ENCODE data around the gene POC1A.
A peak's percentile ranks its signal among the peaks of the same experiment; 100 is the strongest.
"Not testable (repeated sequence)": the region's sequence is repeated elsewhere in the genome, so short reads cannot be mapped to it uniquely, and the experiment has no call there.

Gene POC1A

DNA sequence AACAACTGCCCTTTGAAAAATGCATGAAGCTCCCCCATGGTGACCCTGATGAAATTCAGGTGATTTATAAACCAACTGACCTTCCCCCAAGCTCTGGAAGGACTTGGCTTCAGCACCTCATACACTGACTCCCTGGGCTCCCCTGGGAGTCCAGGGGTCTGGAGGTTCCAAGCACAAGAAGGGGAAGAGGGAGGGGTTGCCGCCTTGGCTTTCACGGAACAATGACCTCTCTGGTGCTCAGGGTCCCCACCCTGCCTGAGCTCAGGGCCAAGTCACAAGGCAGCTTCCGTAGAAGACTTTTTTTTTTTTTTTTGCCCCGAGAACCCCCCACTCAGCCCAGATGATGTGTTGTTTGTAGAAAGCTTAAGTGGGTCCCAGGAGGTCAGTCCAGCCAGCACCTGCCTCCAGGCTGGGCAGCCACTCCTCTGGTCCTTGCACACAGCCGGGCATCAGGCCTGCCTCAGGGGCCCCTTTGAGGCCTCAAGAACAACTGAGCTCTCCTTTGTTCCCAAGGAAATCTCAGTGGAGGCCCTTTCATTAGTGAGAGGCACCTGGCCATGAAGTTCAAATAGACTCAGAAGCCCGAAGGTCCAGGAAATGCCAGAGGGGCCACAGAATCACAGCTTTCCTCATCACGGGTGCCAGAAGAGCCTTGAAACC is 29.7 kb upstream of the POC1A start:
- DNase-seq (ENCODE audit: low read depth) = no peak

- no peak for DNase-seq (ENCODE audit: low read depth)
These were observed 28.5 kb upstream of the POC1A start for GRCh38 chr3:52182691-52183090.

DNA sequence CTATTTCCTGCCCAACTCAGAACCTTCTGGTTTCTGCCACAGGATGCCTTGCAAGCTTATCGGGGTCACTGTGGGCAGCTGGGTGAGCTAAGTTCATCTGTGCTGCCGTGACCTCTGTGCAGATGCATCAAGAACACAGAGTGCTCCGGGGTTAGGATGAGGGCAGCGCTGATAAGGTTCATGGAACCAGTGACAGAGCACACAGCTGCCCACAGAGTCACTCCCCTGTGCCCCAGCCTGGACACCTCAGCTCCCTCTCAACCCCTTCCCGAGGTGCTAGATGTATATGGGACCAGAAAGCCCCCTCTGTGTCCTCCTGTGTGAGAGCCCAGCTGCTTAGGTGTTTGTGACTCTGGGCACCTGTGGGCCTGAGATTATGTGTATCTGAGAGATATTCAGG is 28.0 kb upstream of the POC1A start:
- no peak for DNase-seq (ENCODE audit: low read depth)

GRCh38 chr3:52181543-52181942 is 27.3 kb upstream of the POC1A start:
- peak; percentile 27 for DNase-seq (ENCODE audit: low read depth)

- no peak for DNase-seq (ENCODE audit: low read depth)
These were observed 24.3 kb upstream of the POC1A start for GRCh38 chr3:52178537-52178936.

DNA sequence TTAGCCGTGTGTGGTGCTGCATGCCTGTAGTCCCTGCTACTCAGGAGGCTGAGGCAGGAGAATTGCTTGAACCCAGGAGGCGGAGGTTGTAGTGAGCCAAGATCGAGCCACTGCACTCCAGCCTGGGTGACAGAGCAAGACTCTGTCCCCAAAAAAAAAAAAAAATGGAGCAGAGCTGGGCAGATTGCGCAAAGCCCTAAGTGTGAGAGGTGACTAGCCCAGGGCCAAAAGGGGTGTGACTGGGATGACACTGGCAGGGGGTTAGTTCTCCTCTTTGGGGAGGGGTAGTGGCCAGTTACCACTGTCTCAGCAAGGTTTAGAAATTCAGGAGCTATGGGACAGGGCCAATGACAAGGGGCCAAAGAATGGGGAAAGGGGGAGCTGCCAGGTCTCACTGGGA is 23.9 kb upstream of the POC1A start:
- DNase-seq (ENCODE audit: low read depth) = not testable (repeated sequence)

- DNase-seq (ENCODE audit: low read depth) = no peak
These were observed 23.4 kb upstream of the POC1A start for GRCh38 chr3:52177701-52178042.

DNA sequence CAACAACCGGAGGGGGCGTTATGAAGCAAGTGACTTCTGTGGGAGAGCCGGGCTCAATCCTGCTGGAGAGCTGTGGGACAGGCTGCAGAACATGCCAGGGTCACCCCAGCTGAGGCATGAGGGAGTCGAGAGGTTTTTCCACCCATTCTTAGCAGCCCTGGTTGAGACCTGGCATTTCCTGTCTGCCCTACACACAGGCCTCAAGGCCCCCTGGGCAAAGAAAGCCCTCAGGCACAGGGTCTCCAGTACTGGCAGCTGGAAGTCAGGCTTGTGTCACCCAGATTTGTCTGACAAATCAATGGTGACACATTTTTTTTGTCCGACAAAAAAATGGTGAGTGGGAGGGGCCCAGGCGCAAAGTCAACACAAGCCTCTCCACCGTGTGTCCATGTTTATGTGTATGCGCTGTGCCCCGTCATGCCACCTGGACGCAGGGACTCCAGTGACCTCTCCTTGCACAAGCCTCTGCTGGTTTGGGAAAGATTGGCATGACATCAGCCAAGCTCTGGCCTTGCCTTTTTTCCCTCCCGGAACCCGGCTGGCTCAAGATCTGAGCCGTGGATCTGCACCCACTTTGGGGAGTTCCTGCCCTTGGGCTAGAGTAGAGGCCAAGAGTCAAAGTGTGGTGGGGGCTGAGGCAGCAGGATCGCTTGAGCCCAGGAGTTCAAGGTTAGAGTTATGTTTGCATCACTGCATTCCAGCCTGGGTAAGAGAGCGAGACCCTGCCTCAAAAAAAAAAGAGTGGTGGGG is 22.9 kb upstream of the POC1A start:
- DNase-seq (ENCODE audit: low read depth) = no peak

GRCh38 chr3:52176180-52176752 is 22.0 kb upstream of the POC1A start:
- DNase-seq (ENCODE audit: low read depth) = no peak

GRCh38 chr3:52175416-52176179 is 21.4 kb upstream of the POC1A start:
- no peak for DNase-seq (ENCODE audit: low read depth)

DNA sequence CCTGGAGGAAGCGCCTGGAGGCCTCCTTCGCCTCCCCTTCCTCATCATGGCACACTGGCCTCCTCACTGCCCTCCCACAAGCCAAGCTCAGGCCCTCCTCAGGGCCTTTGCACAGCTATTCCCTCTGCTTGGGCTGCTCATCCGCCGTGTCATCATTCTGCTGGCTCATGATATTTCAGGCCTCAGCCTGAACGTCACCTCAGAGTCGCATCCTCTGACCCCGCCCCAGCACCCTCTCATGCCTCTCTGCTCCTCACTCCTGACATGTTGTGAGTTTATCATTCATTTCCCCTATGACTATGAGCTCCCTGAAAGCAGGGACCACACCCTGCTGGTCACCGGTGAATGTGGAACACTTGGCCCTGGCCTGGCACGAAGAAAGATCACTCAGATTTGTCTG is 20.7 kb upstream of the POC1A start:
- DNase-seq (ENCODE audit: low read depth) = no peak

DNA sequence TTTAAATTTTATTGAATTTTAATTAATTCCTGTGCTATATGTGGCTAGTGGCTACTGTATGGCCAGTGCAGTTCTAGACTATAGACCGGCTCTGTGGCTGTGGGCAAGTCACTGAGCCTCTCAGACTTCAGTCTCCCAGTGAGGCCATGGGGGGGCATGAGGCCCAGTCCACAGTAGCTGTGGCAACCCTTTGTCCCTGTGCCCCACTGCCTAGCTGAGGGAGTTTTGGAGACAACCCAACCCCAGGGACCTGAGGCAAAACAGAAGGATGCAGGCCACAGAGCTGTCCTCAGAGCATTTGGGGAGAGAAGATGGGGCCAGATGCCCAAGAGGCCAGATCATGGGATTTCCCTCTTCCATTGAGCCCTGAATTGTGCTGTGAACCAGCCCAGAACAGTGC is 18.9 kb upstream of the POC1A start:
- DNase-seq (ENCODE audit: low read depth) = no peak

DNA sequence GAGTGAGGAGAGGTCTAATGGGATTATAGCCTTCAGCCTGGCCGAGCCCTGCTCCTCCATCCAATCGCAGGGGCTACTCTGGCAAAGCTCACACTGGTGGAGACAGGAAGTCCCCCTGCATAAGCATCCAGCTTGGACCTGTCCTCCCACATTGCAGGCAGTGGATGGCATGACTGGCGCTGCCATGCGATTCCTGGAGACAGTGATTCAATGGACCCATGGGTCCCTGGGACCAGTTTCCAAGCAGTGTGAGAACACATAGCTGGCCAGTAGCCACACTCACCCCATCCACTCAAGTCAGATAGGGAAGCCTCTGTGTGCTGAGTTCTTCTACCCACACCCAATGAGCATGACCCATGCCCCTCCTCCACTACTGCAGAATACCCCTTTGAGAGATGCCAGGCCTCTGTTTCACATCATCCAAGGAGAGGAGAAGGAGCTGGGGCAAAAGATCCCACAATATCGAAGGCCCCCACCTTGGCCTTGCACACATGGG is 18.1 kb upstream of the POC1A start:
- no peak for DNase-seq (ENCODE audit: low read depth)

DNA sequence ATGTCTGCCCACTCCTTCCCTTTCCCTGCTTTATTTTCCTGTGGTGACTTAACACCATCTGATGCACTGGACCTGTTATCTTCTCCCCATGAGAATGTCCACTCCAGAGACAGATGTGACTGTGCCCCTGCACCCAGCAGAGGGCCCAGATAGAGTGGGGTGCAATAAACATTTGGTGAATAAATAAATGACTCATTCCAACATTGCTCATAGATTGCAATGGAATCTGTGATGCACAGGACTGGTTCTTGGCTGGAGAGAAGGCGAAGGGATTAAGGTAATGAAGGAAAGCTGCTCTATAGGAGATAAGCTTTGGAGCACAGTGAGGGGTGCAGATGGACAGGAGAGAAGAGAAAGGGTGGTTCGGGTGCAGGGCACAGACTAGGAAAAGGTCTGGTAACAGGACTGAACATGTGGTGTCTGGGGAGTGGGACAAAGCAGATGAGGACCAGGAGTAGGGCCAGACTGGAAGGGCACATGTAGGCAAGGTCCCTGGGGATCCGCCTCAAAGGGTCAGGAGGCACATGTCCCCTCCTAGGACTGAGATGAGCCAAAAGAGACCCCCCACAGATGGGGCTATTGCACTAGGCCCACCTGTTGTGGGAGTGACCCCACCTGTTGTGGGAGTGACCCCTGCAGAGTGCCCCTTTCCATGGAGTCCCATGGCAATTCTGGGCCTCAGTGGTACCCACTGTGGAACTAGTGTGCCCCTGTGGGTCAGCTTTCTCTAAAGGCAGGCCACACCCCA is 17.5 kb upstream of the POC1A start:
- DNase-seq (ENCODE audit: low read depth) = no peak

GRCh38 chr3:52170217-52170616 is 16.0 kb upstream of the POC1A start:
- DNase-seq (ENCODE audit: low read depth) = not testable (repeated sequence)

DNA sequence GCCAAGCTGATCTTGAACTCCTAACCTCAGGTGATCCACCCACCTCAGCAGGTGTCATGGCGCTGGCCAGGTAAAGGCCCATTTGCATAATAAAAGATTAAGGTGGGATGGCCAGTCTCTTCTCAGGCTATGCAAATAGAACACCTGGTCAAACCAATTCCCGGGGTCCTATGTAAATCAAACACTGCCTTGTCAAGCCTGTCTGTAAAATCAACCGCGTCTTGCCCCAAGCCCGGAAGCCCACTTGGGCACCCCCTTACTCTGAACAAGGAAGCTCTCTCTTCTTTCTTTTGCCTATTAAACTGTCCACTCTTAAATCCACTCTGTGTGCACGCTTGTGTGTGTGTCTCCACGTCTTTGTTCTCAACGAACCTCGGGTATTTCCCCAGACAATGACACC is 13.0 kb upstream of the POC1A start:
- DNase-seq (ENCODE audit: low read depth) = no peak

DNA sequence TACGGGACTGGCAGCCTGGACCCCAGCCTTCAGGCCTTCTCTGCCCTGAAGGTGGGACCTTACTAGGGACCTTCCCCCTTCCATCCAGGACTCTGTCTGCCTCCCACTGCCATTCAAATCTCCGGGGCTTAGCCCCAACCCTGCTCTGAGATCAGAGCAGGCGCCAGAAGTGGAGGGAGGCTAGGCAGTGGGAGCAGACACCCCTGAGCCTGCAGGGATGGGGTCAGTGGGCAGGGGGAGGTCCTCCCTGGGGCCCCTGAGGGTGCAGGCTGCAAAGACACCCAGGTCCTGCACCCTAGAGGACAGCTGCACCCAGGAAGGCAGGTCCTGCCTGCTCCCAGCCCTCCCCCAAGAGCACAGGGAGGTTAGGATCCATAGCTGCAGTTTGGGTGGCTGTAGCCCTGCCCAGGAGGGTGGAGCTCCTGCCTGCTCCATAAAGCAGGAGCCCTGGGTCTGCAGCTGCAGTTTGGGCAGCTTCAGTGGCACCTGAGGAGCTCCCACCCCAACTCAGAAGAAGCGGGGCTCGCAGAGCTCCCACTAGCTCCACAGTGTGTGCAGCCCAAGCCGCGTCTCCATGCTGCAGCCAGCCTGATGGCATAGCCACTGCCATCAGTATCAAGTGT is 8.1 kb upstream of the POC1A start:
- no peak for DNase-seq (ENCODE audit: low read depth)

- no peak for DNase-seq (ENCODE audit: low read depth)
These were observed 5.3 kb upstream of the POC1A start for GRCh38 chr3:52159503-52159902.

DNA sequence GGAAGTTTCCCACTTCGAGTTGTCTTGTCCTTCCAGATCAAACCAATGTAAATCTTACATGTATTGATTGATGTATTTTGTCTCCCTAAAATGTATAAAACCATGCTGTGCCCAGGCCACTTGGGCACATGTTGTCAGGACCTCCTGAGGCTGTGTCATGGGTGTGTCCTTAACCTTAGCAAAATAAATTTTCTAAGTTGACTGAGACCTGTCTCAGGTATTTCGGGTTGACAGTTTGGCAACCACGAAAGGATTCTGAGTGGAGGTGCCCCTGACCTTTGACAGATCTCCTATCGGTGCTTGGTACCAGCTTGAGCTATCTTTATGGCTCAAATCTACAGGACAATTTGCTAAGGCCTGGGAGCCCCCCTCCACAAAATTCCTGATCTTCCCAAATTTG is 1.7 kb upstream of the POC1A start:
- DNase-seq (ENCODE audit: low read depth) = no peak

GRCh38 chr3:52153389-52154096 is 680 bp downstream of the POC1A start:
- peak; percentile 30 for DNase-seq (ENCODE audit: low read depth)

DNA sequence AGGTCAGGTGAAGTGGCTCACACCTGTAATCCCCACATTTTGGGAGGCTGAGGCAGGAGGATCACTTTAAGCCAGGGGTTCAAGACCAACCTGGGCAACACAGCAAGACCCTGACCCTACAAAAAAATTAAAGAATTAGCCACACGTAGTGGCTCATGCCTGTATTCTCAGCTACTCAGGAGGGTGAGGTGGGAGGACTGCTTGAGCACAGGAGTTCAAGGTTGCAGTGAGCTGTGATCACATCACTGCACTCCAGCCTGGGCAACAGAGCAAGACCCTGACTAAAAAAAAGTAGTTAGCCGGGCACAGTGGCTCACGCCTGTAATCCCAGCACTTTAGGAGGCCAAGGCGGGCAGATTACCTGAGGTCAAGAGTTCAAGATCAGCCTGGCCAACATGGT is 2.2 kb downstream of the POC1A start:
- DNase-seq (ENCODE audit: low read depth) = not testable (repeated sequence)
